GM12873 (cell line): Measurements from ENCODE around the gene TDRD3.

Source experiments
- CTCF ChIP-seq: IDR thresholded peaks from 2 replicates; pipeline ENCODE4 v1.5.1; 2012; ENCODE audit warnings: low read depth, mild to moderate bottlenecking, moderate library complexity, low read length, control low read depth; ENCODE audit not compliant: insufficient read depth; ENCODE audit errors: missing control alignments

TDRD3 gene

GRCh38 chr13:60396783-60397703 is at the start of gene TDRD3:
Gene TDRD3, plus strand, starts transcription at chr13:60397220. Its CDS starts 145 bp downstream, at chr13:60397365.
- TF ChIP-seq CTCF = peak; percentile 89

GRCh38 chr13:60347690-60348089 is 49.3 kb upstream of the TDRD3 start:
- no peak for TF ChIP-seq CTCF

- no peak for TF ChIP-seq CTCF
These were observed 48.9 kb upstream of the TDRD3 start for GRCh38 chr13:60348097-60348496.

GRCh38 chr13:60351326-60351725 is 45.7 kb upstream of the TDRD3 start:
- no peak for TF ChIP-seq CTCF

- TF ChIP-seq CTCF = no peak
These were observed 45.0 kb upstream of the TDRD3 start for GRCh38 chr13:60351855-60352615.

- no peak for TF ChIP-seq CTCF
These were observed 44.4 kb upstream of the TDRD3 start for GRCh38 chr13:60352644-60353043.

- TF ChIP-seq CTCF = no peak
These were observed 42.0 kb upstream of the TDRD3 start for GRCh38 chr13:60355056-60355455.
